ENCODE measurements around the gene CCDC88C. TPM values are rescaled to one million over a fixed set of nuclear protein-coding genes. Genes with fewer than 3 reads are reported as not detected.

Gene CCDC88C
- total RNA-seq, 2 experiments from 2014 or later, result 137 to 253 TPM

GRCh38 chr14:91265404-91265803 lies 152.2 kb downstream of the CCDC88C start:
- Histone ChIP-seq H3K27ac (ENCODE audit: low read depth, low read length, poor library complexity, severe bottlenecking) (no peak overlapping the region), H3K4me1 (ENCODE audit: insufficient read depth, low read length, poor library complexity, severe bottlenecking) (peaks cover 6% of the 10 kb centered on the region), H3K36me3 (ENCODE audit: insufficient read depth, low read length) (peaks cover 28% of the 10 kb centered on the region), H3K9me3 (ENCODE audit: low read length) (no peaks in the 10 kb centered on the region), H3K9me2 (ENCODE audit: insufficient read depth, low read length) (no peaks in the 10 kb centered on the region), H3K4me2 (ENCODE audit: low read length) (no peak overlapping the region), H3K4me3 (ENCODE audit: low read depth, low read length, poor library complexity, severe bottlenecking) (no peak overlapping the region), H2AFZ (ENCODE audit: low read length) (no peak overlapping the region), H3K79me2 (ENCODE audit: insufficient read depth, low read depth, low read length) (no peaks in the 10 kb centered on the region), H4K20me1 (ENCODE audit: insufficient read depth, low read length) (no peaks in the 10 kb centered on the region)
- CTCF ChIA-PET (ENCODE audit: unreplicated experiment), result interaction anchor here (0.6 kb wide), 1 partner anchor 436 kb away, joined by 3 read pairs; no protein-coding TSS in a partner anchor
- no TSS peak for BruUV-seq (replicated peaks)
- intact Hi-C loops (cut with micrococcal nuclease; ENCODE audit: unreplicated experiment), result no loop called here
- POLR2A ChIA-PET, result interaction anchor here (1.2 kb wide), 1 partner anchor 13 kb away, joined by 3 read pairs; no protein-coding TSS in a partner anchor
- DNase-seq (ENCODE audit: low spot score), result no peak
- TF ChIP-seq EZH2phosphoT487 (IDR thresholded peaks at IDR 0.05; ENCODE audit: borderline replicate concordance, low read depth, low read length) (no peak), CTCF (conservative IDR thresholded peaks at IDR 0.05; ENCODE audit: low read length) (no peak)

GRCh38 chr14:91264151-91265150 lies 153.2 kb downstream of the CCDC88C start:
- Histone ChIP-seq H3K4me2 (ENCODE audit: low read length) (no peak overlapping the region), H3K79me2 (ENCODE audit: insufficient read depth, low read depth, low read length) (no peaks in the 10 kb centered on the region), H2AFZ (ENCODE audit: low read length) (no peak overlapping the region), H3K27ac (ENCODE audit: low read depth, low read length, poor library complexity, severe bottlenecking) (no peak overlapping the region), H3K4me3 (ENCODE audit: low read depth, low read length, poor library complexity, severe bottlenecking) (no peak overlapping the region), H3K9me2 (ENCODE audit: insufficient read depth, low read length) (no peaks in the 10 kb centered on the region), H3K9me3 (ENCODE audit: low read length) (no peaks in the 10 kb centered on the region), H3K4me1 (ENCODE audit: insufficient read depth, low read length, poor library complexity, severe bottlenecking) (peaks cover 6% of the 10 kb centered on the region), H3K36me3 (ENCODE audit: insufficient read depth, low read length) (peaks cover 19% of the 10 kb centered on the region), H4K20me1 (ENCODE audit: insufficient read depth, low read length) (no peaks in the 10 kb centered on the region)
- no peak for DNase-seq (ENCODE audit: low spot score)
- BruUV-seq (replicated peaks), result no TSS peak
- POLR2A ChIA-PET, result interaction anchor here (1.2 kb wide), 1 partner anchor 12 kb away, joined by 3 read pairs; no protein-coding TSS in a partner anchor
- intact Hi-C loops (cut with micrococcal nuclease; ENCODE audit: unreplicated experiment), result no loop called here
- CTCF ChIA-PET (ENCODE audit: unreplicated experiment), result no interaction called here
- TF ChIP-seq CTCF (conservative IDR thresholded peaks at IDR 0.05; ENCODE audit: low read length) (no peak), EZH2phosphoT487 (IDR thresholded peaks at IDR 0.05; ENCODE audit: borderline replicate concordance, low read depth, low read length) (no peak)

GRCh38 chr14:91263329-91263728 lies 154.3 kb downstream of the CCDC88C start:
- Histone ChIP-seq H2AFZ (ENCODE audit: low read length) (no peak overlapping the region), H3K36me3 (ENCODE audit: insufficient read depth, low read length) (peaks cover 11% of the 10 kb centered on the region), H4K20me1 (ENCODE audit: insufficient read depth, low read length) (no peaks in the 10 kb centered on the region), H3K9me2 (ENCODE audit: insufficient read depth, low read length) (no peaks in the 10 kb centered on the region), H3K4me2 (ENCODE audit: low read length) (no peak overlapping the region), H3K9me3 (ENCODE audit: low read length) (no peaks in the 10 kb centered on the region), H3K4me3 (ENCODE audit: low read depth, low read length, poor library complexity, severe bottlenecking) (no peak overlapping the region), H3K27ac (ENCODE audit: low read depth, low read length, poor library complexity, severe bottlenecking) (no peak overlapping the region), H3K4me1 (ENCODE audit: insufficient read depth, low read length, poor library complexity, severe bottlenecking) (peaks cover 6% of the 10 kb centered on the region), H3K79me2 (ENCODE audit: insufficient read depth, low read depth, low read length) (no peaks in the 10 kb centered on the region)
- ChIA-PET CTCF (ENCODE audit: unreplicated experiment) (no interaction called here), POLR2A (interaction anchor here (0.7 to 1.1 kb wide), 2 partner anchors 14 to 182 kb away, joined by 3 to 4 read pairs; no protein-coding TSS in a partner anchor)
- TF ChIP-seq EZH2phosphoT487 (IDR thresholded peaks at IDR 0.05; ENCODE audit: borderline replicate concordance, low read depth, low read length), result no peak
- intact Hi-C loops (cut with micrococcal nuclease; ENCODE audit: unreplicated experiment), result no loop called here
- no TSS peak for BruUV-seq (replicated peaks)
- DNase-seq (ENCODE audit: low spot score), result no peak

Data from OCI-LY7 (cell line).